ENCODE data around the gene CREB5. TPM values are rescaled to one million over a fixed set of nuclear protein-coding genes. Genes with fewer than 3 reads are reported as not detected.

Gene CREB5
- total and polyA plus RNA-seq, 2 of the 8 experiments (the other 6 are each of a cell fraction or from before 2014, with no cell fraction given) = 2.4 to 2.7 TPM

- Histone ChIP-seq H4K20me1 (replicated peaks in 1 of 2; ENCODE audit: control insufficient read depth in 1 of 2, insufficient read depth in 2 of 2, low read length in 2 of 2) (no peaks in the 10 kb centered on the region), H4K91ac (replicated peaks; ENCODE audit: insufficient read length, low read length) (no peak overlapping the region), H3K4me3 (ENCODE audit: extremely low read depth in 1 of 4, insufficient read depth in 2 of 4, low read depth in 3 of 4, low read length in 4 of 4) (no peak overlapping the region; a peak in 1 of 8 replicates), H2BK20ac (ENCODE audit: low read length) (no peak overlapping the region; the same call in 1 of the 2 replicates), H3K27ac (ENCODE audit: low read depth, low read length) (no peak overlapping the region), H3K23me2 (ENCODE audit: low read depth, low read length) (no peaks in the 10 kb centered on the region), H3K14ac (ENCODE audit: insufficient read length) (no peak overlapping the region), H3K4ac (replicated peaks; ENCODE audit: insufficient read length, low read depth, low read length) (no peak overlapping the region), H2AFZ (ENCODE audit: low read length) (no peak overlapping the region), H3K56ac (replicated peaks; ENCODE audit: insufficient read length, low read depth, low read length) (no peak overlapping the region), H3K23ac (ENCODE audit: insufficient read length) (no peak overlapping the region), H3K9ac (replicated peaks in 1 of 4; ENCODE audit: extremely low read depth in 1 of 4, low read depth in 3 of 4, low read length in 3 of 4) (no peak overlapping the region), H2BK5ac (ENCODE audit: low read depth, low read length) (no peak overlapping the region), H4K5ac (ENCODE audit: insufficient read length, low read depth, low read length) (no peak overlapping the region), H4K8ac (ENCODE audit: extremely low read depth, insufficient read depth, low read length) (no peak overlapping the region), H3K4me2 (ENCODE audit: insufficient read depth in 1 of 2, low read depth in 2 of 2, low read length in 2 of 2) (peak overlapping the region; percentile 16 to 42; a peak in 3 of 4 replicates), H3K4me1 (replicated peaks in 1 of 4; ENCODE audit: control insufficient read depth in 3 of 4, insufficient read depth in 4 of 4, low read length in 3 of 4) (peaks cover 2 to 16% (median 9%) of the 10 kb centered on the region in 4 experiments), H2BK120ac (replicated peaks; ENCODE audit: low read depth, low read length) (no peak overlapping the region), H3K27me3 (replicated peaks in 1 of 4; ENCODE audit: control insufficient read depth in 3 of 4, extremely low read depth in 1 of 4, insufficient read depth in 3 of 4, low read length in 3 of 4) (no peaks in the 10 kb centered on the region), H3K79me1 (ENCODE audit: low read depth, low read length) (no peaks in the 10 kb centered on the region), H3K9me3 (ENCODE audit: insufficient read depth in 2 of 2, low read depth in 1 of 2, low read length in 1 of 2) (no peaks in the 10 kb centered on the region), H3K79me2 (ENCODE audit: control insufficient read depth in 1 of 2, insufficient read depth in 2 of 2, low read length in 2 of 2) (no peaks in the 10 kb centered on the region), H2BK12ac (ENCODE audit: low read depth, low read length) (no peak overlapping the region), H2AK5ac (ENCODE audit: low read depth, low read length) (no peak overlapping the region; the same call in 1 of the 2 replicates), H3K36me3 (ENCODE audit: control insufficient read depth in 2 of 4, insufficient read depth in 4 of 4, low read length in 3 of 4) (no peaks in the 10 kb centered on the region), H3K18ac (ENCODE audit: extremely low read depth, low read length) (no peak overlapping the region), H2BK15ac (ENCODE audit: low read length) (no peak overlapping the region)
- WGBS, 2 experiments (ENCODE audit: extremely low coverage in 1 of 2, insufficient coverage in 1 of 2, insufficient read length in 1 of 2, insufficient replicate concordance in 2 of 2, low coverage in 1 of 2, low lambda C conversion rate in 2 of 2, missing lambda C conversion rate in 1 of 2) = 56% methylated on average over 5 of the region's 5 CpGs; no CpG with 5 or more reads in 1 of the 2 experiments
- ChIA-PET POLR2A (ENCODE audit: partially characterized antibody) (no interaction called here), CTCF (ENCODE audit: partially characterized antibody) (interaction anchor here (0.6 to 2.6 kb wide), 4 partner anchors 10 to 106 kb away, joined by 3 to 9 read pairs (median 5); no protein-coding TSS in a partner anchor)
- DNase-seq (ENCODE audit: low read depth in 1 of 2, low spot score in 2 of 2) (no peak), FAIRE-seq (no peak)
- TF ChIP-seq SP1 (IDR thresholded peaks at IDR 0.05; ENCODE audit: low read depth, low read length) (0 out of 2 replicates have a peak, but pooled peaks have one; percentile 10), JUN (IDR thresholded peaks at IDR 0.05; ENCODE audit: low read depth, low read length) (no peak), E2F6 (IDR thresholded peaks at IDR 0.05) (no peak), HDAC2 (IDR thresholded peaks at IDR 0.05; ENCODE audit: borderline replicate concordance in 1 of 2, low read depth in 2 of 2, low read length in 2 of 2) (no peak), TEAD4 (IDR thresholded peaks at IDR 0.05; ENCODE audit: low read depth, low read length) (peak; percentile 85)
Measured at GRCh38 chr7:28517206-28517605, 104.9 kb downstream of the CREB5 start.
